HCT116 (cell line): ENCODE data around the gene PCDHGA7. TPM values are rescaled to one million over a fixed set of nuclear protein-coding genes. Genes with fewer than 3 reads are reported as not detected.
"Not testable (repeated sequence)": the region's sequence is repeated elsewhere in the genome, so short reads cannot be mapped to it uniquely, and the experiment has no call there.

Experiments
- ATAC-seq: fragments of 200-7000 bp; cut with Tn5 transposase; 2 replicates; pipeline ENCODE4 v1.9.1; 2020; ENCODE audit warnings: mild to moderate bottlenecking, moderate library complexity
- BruUV-seq: library from RNA; stranded (reverse); fragments of 400-500 nt; replicated peaks from 2 replicates; lab custom pipeline; 2021; lab: Mats Ljungman, UMichigan
- CTCF ChIA-PET: fragments of 300-600 bp; sonication (Branson Sonifier 250); formaldehyde crosslinking; loops from one replicate; lab custom pipeline; 2021; ENCODE audit warnings: antibody characterized with exemption; lab: Charles Lee
- POLR2A ChIA-PET: fragments of 300-600, 350-600 bp; sonication (Branson Sonifier 250); formaldehyde crosslinking; loops from one replicate; lab custom pipeline; 2021; ENCODE audit warnings: antibody characterized with exemption; lab: Charles Lee
- RAD21 ChIA-PET, 2 experiments: fragments of 300-600 bp; sonication (Branson Sonifier 250); formaldehyde crosslinking; loops; one replicate each; lab custom pipeline; 2023; ENCODE audit warnings: low total read pairs in 2 of 2; ENCODE audit not compliant: uncharacterized antibody in 2 of 2, unreplicated experiment in 2 of 2, low non-redundant PET in 1 of 2; lab: Charles Lee
- DNase-seq: peaks from one replicate; pipeline ENCODE4 v3.0.0-alpha.2; 2010; ENCODE audit warnings: low read depth, low spot score
- H2AFZ ChIP-seq: fragments of 200-600 bp; shearing (Covaris generic), sonication (generic); 2 replicates; pipeline ENCODE4 v1.6.1; 2017; ENCODE audit warnings: low read depth, mixed run types, mixed read lengths, antibody characterized with exemption, low read length; ENCODE audit not compliant: poor library complexity, severe bottlenecking
- H3K27ac ChIP-seq: 2 replicates; pipeline ENCODE4 v1.5.1; 2012; ENCODE audit warnings: low read depth, low read length
- H3K27me3 ChIP-seq: fragments of 200-600 bp; sonication (generic); 2 replicates; pipeline ENCODE4 v1.6.1; 2016; ENCODE audit warnings: mixed run types, low read length, mixed read lengths; ENCODE audit not compliant: insufficient read depth
- H3K36me3 ChIP-seq, 2 experiments: fragments of 200-500 bp in 1 of 2; fragments of 200-600 bp in 1 of 2; sonication (Bioruptor generic) in 1 of 2; sonication (generic) in 1 of 2; 2 replicates each; pipeline versions ENCODE4 v1.5.1 to v1.6.1; 2014 to 2016; ENCODE audit warnings: low read length in 2 of 2, inconsistent platforms in 1 of 2, mixed read lengths in 1 of 2, mixed run types in 1 of 2; ENCODE audit not compliant: insufficient read depth in 2 of 2, control insufficient read depth in 1 of 2
- H3K4me1 ChIP-seq, 2 experiments: fragments of 200-600 bp in 1 of 2; sonication (generic) in 1 of 2; 2 replicates each; pipeline versions ENCODE4 v1.5.1 to v1.6.1; 2012 to 2017; ENCODE audit warnings: low read length in 2 of 2, inconsistent platforms in 1 of 2, mild to moderate bottlenecking in 1 of 2, mixed read lengths in 1 of 2, mixed run types in 1 of 2, moderate library complexity in 1 of 2; ENCODE audit not compliant: insufficient read depth in 2 of 2, control insufficient read depth in 1 of 2
- H3K4me2 ChIP-seq: fragments of 200-600 bp; sonication (generic); 2 replicates; pipeline ENCODE4 v1.6.1; 2017; ENCODE audit warnings: mixed run types, low read length, mixed read lengths
- H3K4me3 ChIP-seq, 2 experiments: fragments of 200-600 bp in 1 of 2; sonication (generic) in 1 of 2; replicated peaks in 1 of 2; 2 replicates each; pipeline ENCODE4 v1.5.1; 2011 to 2016; ENCODE audit warnings: low read length in 2 of 2, control low read depth in 1 of 2, low read depth in 1 of 2, mild to moderate bottlenecking in 1 of 2, mixed read lengths in 1 of 2, mixed run types in 1 of 2
- H3K79me2 ChIP-seq: fragments of 200-600 bp; sonication (generic); 2 replicates; pipeline ENCODE4 v1.6.1; 2017; ENCODE audit warnings: mild to moderate bottlenecking, mixed run types, low read length, moderate library complexity, mixed read lengths; ENCODE audit not compliant: insufficient read depth
- H3K9ac ChIP-seq: fragments of 200-600 bp; sonication (generic); 2 replicates; pipeline ENCODE4 v1.6.1; 2016; ENCODE audit warnings: low read length, mixed read lengths
- H3K9me2 ChIP-seq: fragments of 200-600 bp; sonication (generic), shearing (Covaris generic); 2 replicates; pipeline ENCODE4 v1.6.1; 2017; ENCODE audit warnings: mixed run types, mild to moderate bottlenecking, moderate library complexity; ENCODE audit not compliant: insufficient read depth
- H3K9me3 ChIP-seq, 2 experiments: fragments of 200-500 bp in 1 of 2; fragments of 200-600 bp in 1 of 2; sonication (Bioruptor generic) in 1 of 2; sonication (generic) in 1 of 2; 2 replicates each; pipeline ENCODE4 v1.6.1; 2014 to 2017; ENCODE audit warnings: low read length in 2 of 2, mixed read lengths in 2 of 2, inconsistent platforms in 1 of 2, low read depth in 1 of 2, mild to moderate bottlenecking in 1 of 2, mixed run types in 1 of 2, moderate library complexity in 1 of 2; ENCODE audit not compliant: control insufficient read depth in 1 of 2, insufficient read depth in 1 of 2
- H4K20me1 ChIP-seq: fragments of 200-600 bp; sonication (generic), shearing (Covaris generic); 2 replicates; pipeline ENCODE4 v1.6.1; 2017; ENCODE audit warnings: mixed run types, mild to moderate bottlenecking, moderate library complexity; ENCODE audit not compliant: insufficient read depth
- EGR1 ChIP-seq: IDR thresholded peaks from 2 replicates; pipeline ENCODE4 v1.6.1; 2012; ENCODE audit warnings: low read depth
- FOSL1 ChIP-seq: IDR thresholded peaks from 2 replicates; pipeline ENCODE4 v1.6.1; 2012; ENCODE audit warnings: low read depth
- RAD21 ChIP-seq: IDR thresholded peaks from 2 replicates; pipeline ENCODE4 v1.6.1; 2012; ENCODE audit warnings: low read depth, mild to moderate bottlenecking
- SIN3A ChIP-seq: IDR thresholded peaks from 2 replicates; pipeline ENCODE4 v1.6.1; 2012; ENCODE audit warnings: low read depth
- SP1 ChIP-seq: IDR thresholded peaks from 2 replicates; pipeline ENCODE4 v1.6.1; 2012; ENCODE audit warnings: low read depth
- intact Hi-C: fragments of 100-400 bp; cut with micrococcal nuclease; formaldehyde crosslinking; loops from 2 replicates; pipeline ENCODE4 v1.10.0; 2022
- total RNA-seq: library from RNA; stranded (reverse); gene quantifications from one replicate; pipeline ENCODE4 v1.2.1, GENCODE V29; 2021; ENCODE audit not compliant: unreplicated experiment

The PCDHGA7 gene
- total RNA-seq, 1 experiment from 2014 or later: not detected

DNA sequence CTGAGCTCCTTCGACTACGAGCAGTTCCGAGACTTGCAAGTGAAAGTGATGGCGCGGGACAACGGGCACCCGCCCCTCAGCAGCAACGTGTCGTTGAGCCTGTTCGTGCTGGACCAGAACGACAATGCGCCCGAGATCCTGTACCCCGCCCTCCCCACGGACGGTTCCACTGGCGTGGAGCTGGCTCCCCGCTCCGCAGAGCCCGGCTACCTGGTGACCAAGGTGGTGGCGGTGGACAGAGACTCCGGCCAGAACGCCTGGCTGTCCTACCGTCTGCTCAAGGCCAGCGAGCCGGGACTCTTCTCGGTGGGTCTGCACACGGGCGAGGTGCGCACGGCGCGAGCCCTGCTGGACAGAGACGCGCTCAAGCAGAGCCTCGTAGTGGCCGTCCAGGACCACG lies 49.8 kb downstream of the PCDHGA7 start:
- H3K79me2 ChIP-seq, CTCF ChIA-PET, RAD21 ChIA-PET, H3K36me3 ChIP-seq, H3K27me3 ChIP-seq, DNase-seq, H3K4me1 ChIP-seq, BruUV-seq, ATAC-seq, H3K27ac ChIP-seq, H3K9ac ChIP-seq, intact Hi-C loops, H2AFZ ChIP-seq, H3K9me3 ChIP-seq, H3K4me2 ChIP-seq, H3K9me2 ChIP-seq, H3K4me3 ChIP-seq, POLR2A ChIA-PET, H4K20me1 ChIP-seq: not testable (repeated sequence)

DNA sequence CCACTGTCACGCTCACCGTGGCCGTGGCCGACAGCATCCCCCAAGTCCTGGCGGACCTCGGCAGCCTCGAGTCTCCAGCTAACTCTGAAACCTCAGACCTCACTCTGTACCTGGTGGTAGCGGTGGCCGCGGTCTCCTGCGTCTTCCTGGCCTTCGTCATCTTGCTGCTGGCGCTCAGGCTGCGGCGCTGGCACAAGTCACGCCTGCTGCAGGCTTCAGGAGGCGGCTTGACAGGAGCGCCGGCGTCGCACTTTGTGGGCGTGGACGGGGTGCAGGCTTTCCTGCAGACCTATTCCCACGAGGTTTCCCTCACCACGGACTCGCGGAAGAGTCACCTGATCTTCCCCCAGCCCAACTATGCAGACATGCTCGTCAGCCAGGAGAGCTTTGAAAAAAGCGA lies 50.2 kb downstream of the PCDHGA7 start:
- H3K36me3 ChIP-seq, H3K9me2 ChIP-seq, H3K27ac ChIP-seq, ATAC-seq, H3K4me2 ChIP-seq, H3K4me3 ChIP-seq, H3K79me2 ChIP-seq, H3K9me3 ChIP-seq, H3K27me3 ChIP-seq, BruUV-seq, RAD21 ChIA-PET, intact Hi-C loops, POLR2A ChIA-PET, H2AFZ ChIP-seq, H3K4me1 ChIP-seq, H4K20me1 ChIP-seq, DNase-seq, CTCF ChIA-PET, H3K9ac ChIP-seq: not testable (repeated sequence)

DNA sequence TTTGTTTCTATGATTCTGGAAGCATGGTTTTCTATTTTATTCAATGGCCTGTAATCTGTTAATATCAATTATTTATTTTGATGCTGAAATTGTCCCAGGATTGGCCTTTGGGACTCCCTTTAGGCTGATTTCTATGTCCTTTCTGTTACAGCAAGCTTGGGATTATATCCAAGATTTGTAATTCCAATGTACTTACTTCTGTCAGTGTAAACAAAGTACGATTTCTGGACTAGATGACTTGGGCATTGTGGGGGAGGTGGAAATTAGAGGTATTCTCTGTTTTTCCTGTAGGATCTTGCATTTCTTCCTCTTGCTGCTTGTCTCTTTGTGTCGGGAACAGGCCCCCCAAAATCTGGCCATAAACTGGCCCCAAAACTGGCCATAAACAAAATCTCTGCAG lies 51.5 kb downstream of the PCDHGA7 start:
- Histone ChIP-seq H3K36me3 (no peaks in the 10 kb centered on the region), H3K27me3 (no peaks in the 10 kb centered on the region), H2AFZ (no peak overlapping the region), H3K9me2 (no peaks in the 10 kb centered on the region), H3K79me2 (no peaks in the 10 kb centered on the region), H3K4me3 (no peak overlapping the region), H3K27ac (no peak overlapping the region), H3K4me1 (no peaks in the 10 kb centered on the region), H3K4me2 (no peak overlapping the region), H3K9me3 (peaks cover 0 to 8% of the 10 kb centered on the region in 2 experiments; a peak in 2 of 4 replicates), H3K9ac (no peak overlapping the region), H4K20me1 (no peaks in the 10 kb centered on the region)
- intact Hi-C loops: no loop called here
- DNase-seq: no peak
- ChIA-PET POLR2A (no interaction called here), CTCF (no interaction called here), RAD21 (no interaction called here)
- no peak for ATAC-seq
- BruUV-seq: no TSS peak
- no peak for TF ChIP-seq EGR1
- TF ChIP-seq FOSL1: no peak
- TF ChIP-seq SP1: no peak
- TF ChIP-seq SIN3A: no peak
- TF ChIP-seq RAD21: no peak

Other genes with a start within 250 kb of the PCDHGA7 start
- gene PCDHB5, start 247.5 kb upstream of the PCDHGA7 start, total RNA-seq: not detected
- not detected for gene PCDHB6, start 232.7 kb upstream of the PCDHGA7 start, total RNA-seq
- not detected for gene PCDHB7, start 210.1 kb upstream of the PCDHGA7 start, total RNA-seq
- gene PCDHB8, start 205.0 kb upstream of the PCDHGA7 start, total RNA-seq: not detected
- not detected for gene PCDHB16, start 200.4 kb upstream of the PCDHGA7 start, total RNA-seq
- gene PCDHB9, start 195.6 kb upstream of the PCDHGA7 start, total RNA-seq: 0.07 TPM
- gene PCDHB10, start 190.4 kb upstream of the PCDHGA7 start, total RNA-seq: not detected
- gene PCDHB11, start 183.1 kb upstream of the PCDHGA7 start, total RNA-seq: 0.07 TPM
- gene PCDHB12, start 174.0 kb upstream of the PCDHGA7 start, total RNA-seq: not detected
- gene PCDHB13, start 168.8 kb upstream of the PCDHGA7 start, total RNA-seq: 0.22 TPM
- gene PCDHB14, start 159.4 kb upstream of the PCDHGA7 start, total RNA-seq: 0.27 TPM
- 0.07 TPM for gene PCDHB15, start 137.3 kb upstream of the PCDHGA7 start, total RNA-seq
- 0.42 TPM for gene SLC25A2, start 78.7 kb upstream of the PCDHGA7 start, total RNA-seq
- gene TAF7, start 62.0 kb upstream of the PCDHGA7 start, total RNA-seq: 40.9 TPM
- gene PCDHGA1, start 52.2 kb upstream of the PCDHGA7 start, total RNA-seq: 0.05 TPM
- not detected for gene PCDHGA2, start 44.0 kb upstream of the PCDHGA7 start, total RNA-seq
- not detected for gene PCDHGA3, start 38.9 kb upstream of the PCDHGA7 start, total RNA-seq
- gene PCDHGB1, start 32.6 kb upstream of the PCDHGA7 start, total RNA-seq: 0.15 TPM
- not detected for gene PCDHGA4, start 27.7 kb upstream of the PCDHGA7 start, total RNA-seq
- 0.34 TPM for gene PCDHGB2, start 22.7 kb upstream of the PCDHGA7 start, total RNA-seq
- gene PCDHGA5, start 18.6 kb upstream of the PCDHGA7 start, total RNA-seq: 0.05 TPM
- gene PCDHGB3, start 12.5 kb upstream of the PCDHGA7 start, total RNA-seq: 0.10 TPM
- 0.07 TPM for gene PCDHGA6, start 8.9 kb upstream of the PCDHGA7 start, total RNA-seq
- gene PCDHGB4, start 5.0 kb downstream of the PCDHGA7 start, total RNA-seq: not detected
- gene PCDHGA8, start 9.9 kb downstream of the PCDHGA7 start, total RNA-seq: not detected
- 0.15 TPM for gene PCDHGB5, start 15.2 kb downstream of the PCDHGA7 start, total RNA-seq
- 0.34 TPM for gene PCDHGA9, start 20.0 kb downstream of the PCDHGA7 start, total RNA-seq
- gene PCDHGB6, start 25.3 kb downstream of the PCDHGA7 start, total RNA-seq: 0.22 TPM
- gene PCDHGA10, start 30.2 kb downstream of the PCDHGA7 start, total RNA-seq: 3.8 TPM
- gene PCDHGB7, start 34.9 kb downstream of the PCDHGA7 start, total RNA-seq: 0.54 TPM
- gene PCDHGA11, start 38.3 kb downstream of the PCDHGA7 start, total RNA-seq: 0.39 TPM
- gene PCDHGA12, start 47.8 kb downstream of the PCDHGA7 start, total RNA-seq: 0.17 TPM
- 1.2 TPM for gene PCDHGC3, start 93.2 kb downstream of the PCDHGA7 start, total RNA-seq
- gene PCDHGC4, start 102.3 kb downstream of the PCDHGA7 start, total RNA-seq: 0.05 TPM
- gene PCDHGC5, start 106.3 kb downstream of the PCDHGA7 start, total RNA-seq: not detected
- gene DIAPH1, start 236.3 kb downstream of the PCDHGA7 start, total RNA-seq: 142 TPM